Liver (tissue), 3 donors: ENCODE data around the gene XCL1.

Experiments used
- CTCF ChIP-seq: fragments of 150-350 bp; IDR thresholded peaks from 2 replicates; pipeline ENCODE4 v1.5.1; 2017; ENCODE audit warnings: improper control_type of control experiment, low read depth, low read length; ENCODE audit not compliant: missing input control
- GABPA ChIP-seq, 2 donors: IDR thresholded peaks in 1 of 2; conservative IDR thresholded peaks in 1 of 2; 2 replicates each; pipeline ENCODE4 v1.6.1; 2016; ENCODE audit warnings: antibody characterized with exemption in 2 of 2, mild to moderate bottlenecking in 1 of 2, moderate library complexity in 1 of 2
- JUND ChIP-seq, 2 donors: IDR thresholded peaks; 2 replicates each; pipeline ENCODE4 v1.6.1; 2016; ENCODE audit warnings: antibody characterized with exemption in 2 of 2
- RAD21 ChIP-seq, 2 donors: IDR thresholded peaks; 2 replicates each; pipeline ENCODE4 v1.6.1; 2016; ENCODE audit warnings: antibody characterized with exemption in 2 of 2, mild to moderate bottlenecking in 2 of 2
- REST ChIP-seq: IDR thresholded peaks from 2 replicates; pipeline ENCODE4 v1.6.1; 2016; ENCODE audit warnings: antibody characterized with exemption, mild to moderate bottlenecking
- SP1 ChIP-seq: IDR thresholded peaks from 2 replicates; pipeline ENCODE4 v1.6.1; 2018; ENCODE audit warnings: antibody characterized with exemption, mild to moderate bottlenecking
- donor health status: healthy.
- donor health status: healthy.

GRCh38 chr1:168568346-168568745 is 8.1 kb upstream of the XCL1 start:
- TF ChIP-seq CTCF (no peak), RAD21 (IDR thresholded peaks at IDR 0.05) (no peak), GABPA (IDR thresholded peaks at IDR 0.05 in 1 of 2, conservative IDR thresholded peaks at IDR 0.05 in 1 of 2) (no peak), SP1 (no peak), REST (no peak), JUND (IDR thresholded peaks at IDR 0.05) (no peak)
